Ectodermal cell (in vitro differentiated cells): ENCODE measurements around the gene ANO9.
"Not testable (repeated sequence)": the region's sequence is repeated elsewhere in the genome, so short reads cannot be mapped to it uniquely, and the experiment has no call there.

Experiments used
- H3K27ac ChIP-seq: 2 replicates; pipeline ENCODE4 v1.7.0; 2013; ENCODE audit warnings: mild to moderate bottlenecking, low read depth, low read length; ENCODE audit not compliant: insufficient read depth, poor library complexity, severe bottlenecking
- H3K27me3 ChIP-seq: 2 replicates; pipeline ENCODE4 v1.7.0; 2013; ENCODE audit warnings: mild to moderate bottlenecking, low read length; ENCODE audit not compliant: insufficient read depth, control insufficient read depth, poor library complexity, severe bottlenecking
- H3K36me3 ChIP-seq: one replicate; pipeline ENCODE4 v1.7.0; 2013; ENCODE audit warnings: low read length; ENCODE audit not compliant: control insufficient read depth, insufficient read depth
- H3K4me1 ChIP-seq: one replicate; pipeline ENCODE4 v1.7.0; 2013; ENCODE audit warnings: low read length; ENCODE audit not compliant: control insufficient read depth, insufficient read depth
- H3K4me3 ChIP-seq: 2 replicates; pipeline ENCODE4 v1.7.0; 2013; ENCODE audit warnings: low read depth, low read length, control low read depth; ENCODE audit not compliant: insufficient read depth
- H3K9me3 ChIP-seq: 2 replicates; pipeline ENCODE4 v1.7.0; 2013; ENCODE audit warnings: mild to moderate bottlenecking, low read length, moderate library complexity; ENCODE audit not compliant: control insufficient read depth
- WGBS, 2 experiments: methylation state at CpG; one replicate each; pipeline ENCODE4 v1.1.7; 2013; ENCODE audit warnings: missing lambda C conversion rate in 2 of 2; 5-methylcytosine and 5-hydroxymethylcytosine counted together

ANO9 gene

DNA sequence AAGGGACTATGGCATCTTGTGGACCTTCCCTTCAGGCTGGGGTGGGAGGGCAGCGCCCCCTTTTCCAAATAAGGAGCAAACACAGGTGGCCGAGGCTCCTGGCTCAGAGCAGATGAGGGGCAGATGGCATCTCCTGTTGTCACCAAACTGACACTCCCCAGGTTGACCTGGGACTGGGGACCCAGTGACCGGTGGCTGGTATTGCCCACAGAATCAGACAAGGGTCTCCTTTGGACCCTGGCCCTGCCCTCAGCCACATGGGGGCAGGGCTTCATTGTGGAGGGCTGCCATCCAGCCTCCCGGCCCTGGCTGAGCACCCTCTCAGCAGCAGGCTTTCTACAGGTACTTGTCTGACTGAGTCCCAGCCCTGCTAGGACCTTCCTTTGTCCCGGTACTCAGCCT is 26.2 kb downstream of the ANO9 start:
- Histone ChIP-seq H3K36me3 (no peaks in the 10 kb centered on the region), H3K4me3 (no peak overlapping the region), H3K27me3 (peaks cover 64% of the 10 kb centered on the region), H3K27ac (no peak overlapping the region), H3K9me3 (no peaks in the 10 kb centered on the region), H3K4me1 (peaks cover 6% of the 10 kb centered on the region)
- 80 to 84% methylated on average over 5 of the region's 5 CpGs for WGBS, 2 experiments

- 81 to 85% methylated on average over 9 of the region's 9 CpGs for WGBS, 2 experiments
- Histone ChIP-seq H3K9me3 (no peaks in the 10 kb centered on the region), H3K27me3 (peaks cover 64% of the 10 kb centered on the region), H3K27ac (no peak overlapping the region), H3K4me3 (no peak overlapping the region), H3K36me3 (no peaks in the 10 kb centered on the region), H3K4me1 (peaks cover 6% of the 10 kb centered on the region)
These were observed 27.4 kb downstream of the ANO9 start for GRCh38 chr11:414318-414857.

DNA sequence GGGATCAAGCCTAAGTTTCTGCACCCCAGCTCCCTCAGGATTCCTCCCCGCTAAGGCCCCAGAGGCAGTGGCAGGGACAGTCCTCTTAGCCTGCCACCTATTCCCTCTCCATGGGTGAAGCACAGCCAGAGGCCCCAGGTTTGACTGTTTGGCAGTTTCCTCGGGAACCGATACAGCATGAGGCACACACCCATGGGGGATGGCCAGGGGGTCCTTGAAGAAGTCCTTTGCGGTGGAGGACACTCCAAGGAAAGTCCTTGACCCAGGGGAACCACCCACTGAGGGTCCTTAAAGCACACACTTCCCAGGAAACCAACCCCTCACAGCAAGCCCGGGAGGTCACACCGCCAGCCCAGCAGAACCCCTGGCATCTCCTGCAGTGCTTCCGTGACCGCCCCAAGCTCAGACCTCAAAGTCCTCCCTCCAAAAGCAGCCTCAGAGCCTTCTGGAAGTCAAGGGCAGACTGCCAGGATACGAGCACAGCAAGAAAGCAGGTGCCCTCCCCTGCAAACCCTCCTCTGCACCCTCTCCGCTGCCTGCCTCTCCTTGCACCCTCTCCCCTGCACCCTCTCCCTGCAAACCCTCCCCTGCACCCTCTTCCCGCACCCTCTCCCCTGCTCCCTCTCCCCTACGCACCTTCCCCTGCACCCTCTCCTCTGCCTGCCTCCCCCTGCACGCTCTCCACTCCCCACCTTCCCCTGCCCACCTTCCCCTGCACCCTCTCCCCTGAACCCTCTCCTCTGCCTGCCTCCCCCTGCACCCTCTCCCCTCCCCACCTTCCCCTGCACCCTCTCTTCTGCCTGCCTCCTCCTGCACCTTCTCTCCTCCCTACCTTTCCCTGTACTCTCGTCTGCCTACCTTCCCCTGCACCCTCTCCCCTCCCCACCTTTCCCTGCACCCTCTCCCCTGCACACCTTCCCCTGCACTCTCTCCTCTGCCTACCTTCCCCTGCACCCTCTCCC is 28.4 kb downstream of the ANO9 start:
- Histone ChIP-seq H3K4me3 (no peak overlapping the region), H3K36me3 (no peaks in the 10 kb centered on the region), H3K9me3 (no peaks in the 10 kb centered on the region), H3K27me3 (peaks cover 55% of the 10 kb centered on the region), H3K27ac (no peak overlapping the region), H3K4me1 (peaks cover 6% of the 10 kb centered on the region)
- WGBS, 2 experiments, result 73% methylated on average over 13 of the region's 14 CpGs

DNA sequence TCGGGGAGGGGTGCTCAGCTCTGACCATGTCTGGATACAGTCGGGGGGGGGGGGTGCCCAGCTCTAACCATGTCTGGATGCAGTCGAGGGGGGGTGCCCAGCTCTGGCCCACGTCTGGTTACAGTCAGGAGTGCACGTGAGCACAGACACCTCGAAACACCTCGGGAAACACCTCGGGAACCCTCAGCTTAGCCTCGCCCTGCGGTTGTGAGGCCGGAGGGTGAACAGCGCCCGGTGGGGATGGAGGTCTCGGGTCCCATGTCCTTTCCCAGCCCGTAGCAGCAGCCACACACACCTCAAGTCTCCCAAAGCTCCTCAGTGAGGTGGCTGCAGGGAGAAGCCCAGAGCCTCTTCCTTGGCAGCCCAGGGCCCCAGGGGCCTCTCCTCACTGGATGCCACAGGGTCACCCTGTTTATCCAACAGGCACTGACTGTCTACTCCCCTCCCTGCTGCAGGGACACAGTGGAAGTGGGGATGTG is 29.1 kb downstream of the ANO9 start:
- WGBS, 2 experiments, result 89 to 91% methylated on average over 15 of the region's 15 CpGs
- Histone ChIP-seq H3K27me3 (peaks cover 53% of the 10 kb centered on the region), H3K27ac (no peak overlapping the region), H3K9me3 (no peaks in the 10 kb centered on the region), H3K36me3 (no peaks in the 10 kb centered on the region), H3K4me1 (peaks cover 6% of the 10 kb centered on the region), H3K4me3 (no peak overlapping the region)

GRCh38 chr11:411520-411919 is 30.3 kb downstream of the ANO9 start:
- not testable (repeated sequence) for H3K9me3 ChIP-seq, H3K27ac ChIP-seq, H3K4me3 ChIP-seq, H3K36me3 ChIP-seq, H3K4me1 ChIP-seq
- WGBS, 2 experiments, result 94 to 96% methylated on average over 8 of the region's 11 CpGs
- peaks cover 49% of the 10 kb centered on the region for H3K27me3 ChIP-seq

DNA sequence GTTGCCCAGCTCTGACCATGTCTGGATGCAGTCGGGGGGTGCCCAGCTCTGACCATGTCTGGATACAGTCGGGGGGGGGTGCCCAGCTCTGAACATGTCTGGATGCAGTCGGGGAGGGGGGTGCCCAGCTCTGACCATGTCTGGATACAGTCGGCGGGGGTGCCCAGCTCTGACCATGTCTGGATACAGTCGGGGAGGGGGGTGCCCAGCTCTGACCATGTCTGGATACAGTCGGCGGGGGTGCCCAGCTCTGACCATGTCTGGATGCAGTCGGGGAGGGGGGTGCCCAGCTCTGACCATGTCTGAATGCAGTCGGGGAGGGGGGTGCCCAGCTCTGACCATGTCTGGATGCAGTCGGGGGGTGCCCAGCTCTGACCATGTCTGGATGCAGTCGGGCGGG is 31.1 kb downstream of the ANO9 start:
- H3K27ac ChIP-seq, H3K4me3 ChIP-seq, H3K4me1 ChIP-seq, H3K9me3 ChIP-seq, H3K36me3 ChIP-seq: not testable (repeated sequence)
- WGBS, 2 experiments, result 96 to 98% methylated on average over 11 to 13 of the region's 13 CpGs
- H3K27me3 ChIP-seq, result peaks cover 42% of the 10 kb centered on the region

- WGBS, 2 experiments, result 79 to 80% methylated on average over 18 of the region's 18 CpGs
- Histone ChIP-seq H3K27ac (no peak overlapping the region), H3K4me3 (no peak overlapping the region), H3K4me1 (no peaks in the 10 kb centered on the region), H3K9me3 (no peaks in the 10 kb centered on the region), H3K36me3 (no peaks in the 10 kb centered on the region), H3K27me3 (peaks cover 35% of the 10 kb centered on the region)
These were observed 32.0 kb downstream of the ANO9 start for GRCh38 chr11:409600-410483.

GRCh38 chr11:409008-409599 is 32.7 kb downstream of the ANO9 start:
- peaks cover 27% of the 10 kb centered on the region for H3K27me3 ChIP-seq
- H3K9me3 ChIP-seq, result no peaks in the 10 kb centered on the region
- no peaks in the 10 kb centered on the region for H3K36me3 ChIP-seq
- 92 to 95% methylated on average over 7 of the region's 7 CpGs for WGBS, 2 experiments
- H3K4me3 ChIP-seq, result no peak overlapping the region
- no peaks in the 10 kb centered on the region for H3K4me1 ChIP-seq
- no peak overlapping the region for H3K27ac ChIP-seq

- H3K4me1 ChIP-seq, result no peaks in the 10 kb centered on the region
- 90 to 91% methylated on average over 15 of the region's 15 CpGs for WGBS, 2 experiments
- peaks cover 20% of the 10 kb centered on the region for H3K27me3 ChIP-seq
These were observed 33.4 kb downstream of the ANO9 start for GRCh38 chr11:408154-409007.

More at GRCh38 chr11:408154-409007, 33.4 kb downstream of the ANO9 start:
- H3K9me3 ChIP-seq, result no peaks in the 10 kb centered on the region
- no peak overlapping the region for H3K4me3 ChIP-seq
- no peaks in the 10 kb centered on the region for H3K36me3 ChIP-seq
- no peak overlapping the region for H3K27ac ChIP-seq
